A549 (cell line): ENCODE measurements around the gene DNAJB12. TPM values are rescaled to one million over a fixed set of nuclear protein-coding genes. Genes with fewer than 3 reads are reported as not detected.

ENCODE experiments used
- ATAC-seq, 2 experiments: fragments of 200-7000 bp in 1 of 2; fragments of >200 bp in 1 of 2; cut with Nextera tagmentation in 1 of 2; cut with Tn5 transposase in 1 of 2; 3 replicates each; pipeline versions ENCODE4 v1.8.0 to v1.9.1; 2018 to 2020; ENCODE audit warnings: mild to moderate bottlenecking in 1 of 2, moderate library complexity in 1 of 2
- CTCF ChIA-PET: fragments of 300-600 bp; sonication (Branson Sonifier 250); formaldehyde crosslinking; extraction: SDS; loops from one replicate; lab custom pipeline; 2021; ENCODE audit warnings: antibody characterized with exemption, inconsistent platforms; lab: Yijun Ruan, JAX
- POLR2A ChIA-PET: fragments of 350-600 bp; formaldehyde crosslinking; extraction: SDS; loops from one replicate; lab custom pipeline; 2021; ENCODE audit warnings: antibody characterized with exemption, inconsistent platforms; lab: Yijun Ruan, JAX
- DNase-seq, 2 experiments: peaks; one replicate each; pipeline versions ENCODE4 v3.0.0 to v3.0.0-alpha.2; 2011 to 2016; ENCODE audit warnings: low read depth in 1 of 2, low spot score in 1 of 2
- FAIRE-seq: peaks from 2 replicates; lab custom pipeline; 2011; peaks lifted over from hg19 to GRCh38; lab: Jason Lieb, UNC
- H3K27ac ChIP-seq, 2 experiments: fragments of >200 bp; sonication (Bioruptor Twin); formaldehyde crosslinking; 3 replicates each; pipeline ENCODE4 v1.5.1; 2016 to 2017
- H3K4me1 ChIP-seq: fragments of >200 bp; sonication (Bioruptor Twin); formaldehyde crosslinking; 3 replicates; pipeline ENCODE4 v1.6.1; 2016
- H3K4me2 ChIP-seq: fragments of >200 bp; sonication (Bioruptor Twin); formaldehyde crosslinking; 3 replicates; pipeline ENCODE4 v1.6.1; 2016
- H3K4me3 ChIP-seq: fragments of >200 bp; sonication (Bioruptor Twin); formaldehyde crosslinking; 3 replicates; pipeline ENCODE4 v1.5.1; 2016
- H3K9me3 ChIP-seq: fragments of >200 bp; sonication (Bioruptor Twin); formaldehyde crosslinking; 3 replicates; pipeline ENCODE4 v1.6.1; 2016
- BHLHE40 ChIP-seq: IDR thresholded peaks from 2 replicates; pipeline ENCODE4 v1.6.1; 2012; ENCODE audit warnings: low read depth, low read length, inconsistent platforms
- CBX2 ChIP-seq: fragments of 200-600 bp; sonication (generic); IDR thresholded peaks from 2 replicates; pipeline ENCODE4 v1.6.1; 2016; ENCODE audit warnings: low read depth, mild to moderate bottlenecking, borderline replicate concordance
- CEBPB ChIP-seq, 2 experiments: fragments of >200 bp in 1 of 2; sonication (Bioruptor Twin) in 1 of 2; formaldehyde crosslinking in 1 of 2; IDR thresholded peaks; 2 replicates each; pipeline ENCODE4 v1.6.1; 2012 to 2016
- CHD2 ChIP-seq: fragments of 150-350 bp; IDR thresholded peaks from 2 replicates; pipeline ENCODE4 v1.6.1; 2014; ENCODE audit warnings: low read length; ENCODE audit not compliant: partially characterized antibody
- CHD4 ChIP-seq: fragments of 200-600 bp; sonication (generic); IDR thresholded peaks from 2 replicates; pipeline ENCODE4 v1.6.1; 2016; ENCODE audit warnings: antibody characterized with exemption, mild to moderate bottlenecking, borderline replicate concordance
- EHF ChIP-seq: fragments of 250-450 bp; sonication (Bioruptor Pico); IDR thresholded peaks from 2 replicates; pipeline ENCODE4 v1.5.0; 2020; ENCODE audit warnings: mild to moderate bottlenecking
- EP300 ChIP-seq, 2 experiments: fragments of >200 bp; sonication (Bioruptor Twin); formaldehyde crosslinking; IDR thresholded peaks; 2 replicates in 1 of 2; 3 replicates in 1 of 2; pipeline ENCODE4 v1.6.1; 2016 to 2017
- FOSB ChIP-seq: fragments of 250-450 bp; sonication (Bioruptor Pico); IDR thresholded peaks from 2 replicates; pipeline ENCODE4 v1.5.0; 2020; ENCODE audit warnings: mild to moderate bottlenecking, moderate library complexity
- FOSL2 ChIP-seq, 2 experiments: fragments of 450-650 bp in 1 of 2; fragments of >200 bp in 1 of 2; sonication (Bioruptor Twin) in 1 of 2; formaldehyde crosslinking; IDR thresholded peaks; 2 replicates each; pipeline versions ENCODE4 v1.5.0 to v1.6.1; 2016 to 2020; ENCODE audit warnings: mild to moderate bottlenecking in 1 of 2, moderate library complexity in 1 of 2
- FOXS1 ChIP-seq: fragments of 250-450 bp; sonication (Bioruptor Pico); IDR thresholded peaks from 2 replicates; pipeline ENCODE4 v1.5.0; 2020; ENCODE audit warnings: mild to moderate bottlenecking, moderate library complexity
- GATA3 ChIP-seq: IDR thresholded peaks from 2 replicates; pipeline ENCODE4 v1.6.1; 2012; ENCODE audit warnings: borderline replicate concordance
- HDAC2 ChIP-seq: fragments of 200-600 bp; sonication (generic); IDR thresholded peaks from 2 replicates; pipeline ENCODE4 v1.6.1; 2016
- HEYL ChIP-seq: fragments of 250-450 bp; sonication (Bioruptor Pico); IDR thresholded peaks from 2 replicates; pipeline ENCODE4 v1.8.0; 2021; ENCODE audit warnings: mild to moderate bottlenecking, moderate library complexity
- HOXA7 ChIP-seq: fragments of 250-450 bp; sonication (Bioruptor Pico); IDR thresholded peaks from 2 replicates; pipeline ENCODE4 v1.5.0; 2020; ENCODE audit warnings: mild to moderate bottlenecking, moderate library complexity
- HOXB5 ChIP-seq: fragments of 250-450 bp; sonication (Bioruptor Pico); IDR thresholded peaks from 2 replicates; pipeline ENCODE4 v1.5.0; 2020; ENCODE audit warnings: mild to moderate bottlenecking, moderate library complexity
- JUN ChIP-seq, 2 experiments: fragments of >200 bp; sonication (Bioruptor Twin); formaldehyde crosslinking; IDR thresholded peaks; 2 replicates in 1 of 2; 3 replicates in 1 of 2; pipeline ENCODE4 v1.6.1; 2016 to 2017
- KDM1A ChIP-seq: fragments of 200-600 bp; sonication (generic); IDR thresholded peaks from 2 replicates; pipeline ENCODE4 v1.6.1; 2016; ENCODE audit warnings: low read depth, mild to moderate bottlenecking
- KDM5A ChIP-seq: fragments of 200-600 bp; sonication (generic); IDR thresholded peaks from 2 replicates; pipeline ENCODE4 v1.6.1; 2016; ENCODE audit warnings: antibody characterized with exemption, mild to moderate bottlenecking
- MAFK ChIP-seq: fragments of 450-650 bp; IDR thresholded peaks from 2 replicates; pipeline ENCODE4 v1.6.1; 2014; ENCODE audit not compliant: partially characterized antibody
- MAZ ChIP-seq: fragments of 150-350 bp; IDR thresholded peaks from 2 replicates; pipeline ENCODE4 v1.6.1; 2014; ENCODE audit warnings: antibody characterized with exemption, low read depth, low read length, borderline replicate concordance
- PHF8 ChIP-seq: fragments of 200-600 bp; sonication (generic); IDR thresholded peaks from 2 replicates; pipeline ENCODE4 v1.6.1; 2016; ENCODE audit warnings: low read depth, mild to moderate bottlenecking, antibody characterized with exemption, moderate library complexity, borderline replicate concordance
- POLR2A ChIP-seq: IDR thresholded peaks from 2 replicates; pipeline ENCODE4 v1.6.1; 2012; ENCODE audit warnings: mild to moderate bottlenecking, low read length
- RAD21 ChIP-seq, 2 experiments: fragments of >200 bp in 1 of 2; sonication (Bioruptor Twin) in 1 of 2; formaldehyde crosslinking in 1 of 2; IDR thresholded peaks in 1 of 2; conservative IDR thresholded peaks in 1 of 2; 2 replicates in 1 of 2; 3 replicates in 1 of 2; pipeline ENCODE4 v1.6.1; 2012 to 2018; ENCODE audit warnings: inconsistent platforms in 1 of 2
- RARB ChIP-seq: fragments of 250-450 bp; sonication (Bioruptor Pico); IDR thresholded peaks from 2 replicates; pipeline ENCODE4 v1.8.0; 2021; ENCODE audit warnings: mild to moderate bottlenecking, moderate library complexity
- RCOR1 ChIP-seq: fragments of 150-350 bp; IDR thresholded peaks from 2 replicates; pipeline ENCODE4 v1.6.1; 2014; ENCODE audit warnings: antibody characterized with exemption, low read length, low read depth
- SMC3 ChIP-seq: fragments of >200 bp; sonication (Bioruptor Twin); formaldehyde crosslinking; IDR thresholded peaks from 3 replicates; pipeline ENCODE4 v1.6.1; 2018; ENCODE audit warnings: inconsistent platforms
- TFCP2L1 ChIP-seq: fragments of 250-450 bp; sonication (Bioruptor Pico); IDR thresholded peaks from 2 replicates; pipeline ENCODE4 v1.5.0; 2021; ENCODE audit warnings: mild to moderate bottlenecking
- WGBS: methylation state at CpG from one replicate; pipeline ENCODE4 v1.1.6; 2017; ENCODE audit errors: missing lambda C conversion rate; 5-methylcytosine and 5-hydroxymethylcytosine counted together
- polyA plus RNA-seq, 4 experiments: library from polyadenylated mRNA; depleted of rRNA in 3 of 4; stranded (reverse); fragments of >200 nt; fragmentation: RNase III in 1 of 4; extraction: RNeasy Plus Mini Kit Qiagen cat#74134 plus additional on column Dnase treatment in 1 of 4; gene quantifications; 2 replicates in 3 of 4; 3 replicates in 1 of 4; pipeline ENCODE4 v1.2.3, GENCODE V29; 2011 to 2017
- TF ChIP-seq, protein P1 (sequence below): fragments of >200 bp; sonication (Bioruptor Twin); formaldehyde crosslinking; IDR thresholded peaks from 2 replicates; pipeline ENCODE4 v1.6.1; 2016
- TF ChIP-seq, protein P2 (sequence below): fragments of 250-450 bp; sonication (Bioruptor Pico); IDR thresholded peaks from 2 replicates; pipeline ENCODE4 v1.5.0; 2020; ENCODE audit warnings: low read depth, mild to moderate bottlenecking, moderate library complexity
- TF ChIP-seq, protein P3 (sequence below): IDR thresholded peaks from 2 replicates; pipeline ENCODE4 v1.6.1; 2012
- TF ChIP-seq, protein P4 (sequence below): fragments of 150-350 bp; IDR thresholded peaks from 2 replicates; pipeline ENCODE4 v1.6.1; 2014; ENCODE audit warnings: low read depth, mild to moderate bottlenecking, low read length
- TF ChIP-seq, protein P5 (sequence below): IDR thresholded peaks from 2 replicates; pipeline ENCODE4 v1.6.1; 2012; ENCODE audit warnings: low read depth, borderline replicate concordance
- TF ChIP-seq, protein P6 (sequence below): fragments of 250-450 bp; sonication (Bioruptor Pico); IDR thresholded peaks from 2 replicates; pipeline ENCODE4 v1.5.0; 2021; ENCODE audit warnings: mild to moderate bottlenecking, moderate library complexity, borderline replicate concordance
- TF ChIP-seq, protein P7 (sequence below): IDR thresholded peaks from 2 replicates; pipeline ENCODE4 v1.6.1; 2012

The DNAJB12 gene
- polyA plus RNA-seq, 2 of the 4 experiments (the other 2 are of a cell fraction) = 21.5 to 26.7 TPM

DNA sequence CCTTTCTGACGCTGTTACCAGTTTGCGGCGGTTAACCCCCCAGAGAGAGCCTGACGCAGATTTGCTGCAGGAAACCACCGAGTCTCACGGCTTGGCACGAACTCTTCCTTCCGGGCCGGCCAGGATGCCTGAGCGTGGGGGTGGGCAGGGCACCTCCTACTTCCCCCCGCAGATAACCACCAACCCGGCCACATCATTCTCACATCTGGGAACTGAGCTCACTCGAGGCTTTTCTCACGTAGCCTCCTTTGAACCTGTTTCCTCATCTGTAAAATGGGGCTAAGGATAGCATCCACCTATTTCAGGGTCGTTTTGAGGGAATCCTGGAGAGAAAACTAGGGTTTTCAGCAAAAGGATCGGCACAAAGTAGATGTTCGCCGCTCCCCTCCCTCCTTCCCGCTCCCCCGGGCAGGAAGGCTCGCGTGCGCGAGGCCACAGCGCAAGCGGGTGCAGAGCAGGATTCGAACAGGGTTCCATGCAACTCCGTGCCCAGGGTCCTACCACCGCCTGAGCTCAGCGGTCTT, 57.4 kb downstream of the DNAJB12 start:
- Histone ChIP-seq H3K27ac (peak overlapping the region; percentile 98 to 100), H3K4me3 (peak overlapping the region; percentile 55), H3K4me2 (peak overlapping the region; percentile 94), H3K9me3 (no peaks in the 10 kb centered on the region), H3K4me1 (peaks cover 49% of the 10 kb centered on the region)
- FAIRE-seq = no peak
- CTCF ChIA-PET = interaction anchor here (0.6 to 3.9 kb wide), 7 partner anchors 11 to 75 kb away, joined by 3 to 15 read pairs (median 4); no protein-coding TSS in a partner anchor
- POLR2A ChIA-PET = interaction anchor here (0.6 to 4.8 kb wide), 17 partner anchors 10 to 155 kb away, joined by 3 to 126 read pairs (median 6); partner anchors contain the start of genes ANAPC16, ASCC1 and DDIT4
- DNase-seq = peak in 1 of 2 experiments; percentile 96
- 2% methylated on average over 22 of the region's 30 CpGs for WGBS
- peak; percentile 63 to 72 for ATAC-seq
- peak; percentile 62; the same call in 1 of the 2 replicates for TF ChIP-seq CHD4
- peak; percentile 77; the same call in 1 of the 2 replicates for TF ChIP-seq HOXA7
- TF ChIP-seq RAD21 (conservative IDR thresholded peaks at IDR 0.05 in 1 of 2, IDR thresholded peaks at IDR 0.05 in 1 of 2) = peak; percentile 5 to 32; a peak in 2 of 5 replicates
- TF ChIP-seq, protein P1, sequence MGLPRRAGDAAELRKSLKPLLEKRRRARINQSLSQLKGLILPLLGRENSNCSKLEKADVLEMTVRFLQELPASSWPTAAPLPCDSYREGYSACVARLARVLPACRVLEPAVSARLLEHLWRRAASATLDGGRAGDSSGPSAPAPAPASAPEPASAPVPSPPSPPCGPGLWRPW = 0 out of 2 replicates have a peak, but pooled peaks have one; percentile 14
- TF ChIP-seq CBX2 = no peak
- no peak; a peak in 1 of 4 replicates for TF ChIP-seq CEBPB (IDR thresholded peaks at IDR 0.05)
- TF ChIP-seq, protein P2, sequence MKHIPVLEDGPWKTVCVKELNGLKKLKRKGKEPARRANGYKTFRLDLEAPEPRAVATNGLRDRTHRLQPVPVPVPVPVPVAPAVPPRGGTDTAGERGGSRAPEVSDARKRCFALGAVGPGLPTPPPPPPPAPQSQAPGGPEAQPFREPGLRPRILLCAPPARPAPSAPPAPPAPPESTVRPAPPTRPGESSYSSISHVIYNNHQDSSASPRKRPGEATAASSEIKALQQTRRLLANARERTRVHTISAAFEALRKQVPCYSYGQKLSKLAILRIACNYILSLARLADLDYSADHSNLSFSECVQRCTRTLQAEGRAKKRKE (CRISPR knock-in tag) = peak; percentile 79
- TF ChIP-seq CHD2 = peak; percentile 36
- peak; percentile 83 for TF ChIP-seq EHF (CRISPR knock-in tag)
- peak; percentile 93 to 97; a peak in 4 of 5 replicates for TF ChIP-seq JUN (IDR thresholded peaks at IDR 0.05)
- TF ChIP-seq KDM1A = peak; percentile 95
- TF ChIP-seq PHF8 = 0 out of 2 replicates have a peak, but pooled peaks have one; percentile 32
- TF ChIP-seq, protein P3, sequence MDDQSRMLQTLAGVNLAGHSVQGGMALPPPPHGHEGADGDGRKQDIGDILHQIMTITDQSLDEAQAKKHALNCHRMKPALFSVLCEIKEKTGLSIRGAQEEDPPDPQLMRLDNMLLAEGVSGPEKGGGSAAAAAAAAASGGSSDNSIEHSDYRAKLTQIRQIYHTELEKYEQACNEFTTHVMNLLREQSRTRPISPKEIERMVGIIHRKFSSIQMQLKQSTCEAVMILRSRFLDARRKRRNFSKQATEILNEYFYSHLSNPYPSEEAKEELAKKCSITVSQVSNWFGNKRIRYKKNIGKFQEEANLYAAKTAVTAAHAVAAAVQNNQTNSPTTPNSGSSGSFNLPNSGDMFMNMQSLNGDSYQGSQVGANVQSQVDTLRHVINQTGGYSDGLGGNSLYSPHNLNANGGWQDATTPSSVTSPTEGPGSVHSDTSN = peak; percentile 44; the same call in 1 of the 2 replicates
- TF ChIP-seq SMC3 = peak; percentile 42
- TF ChIP-seq BHLHE40 = no peak
- peak; percentile 78; the same call in 1 of the 2 replicates for TF ChIP-seq TFCP2L1 (CRISPR knock-in tag)
- peak; percentile 61; the same call in 1 of the 2 replicates for TF ChIP-seq FOXS1 (CRISPR knock-in tag)
- 0 out of 2 replicates have a peak, but pooled peaks have one; percentile 49 for TF ChIP-seq RCOR1
- peak; percentile 36 for TF ChIP-seq POLR2A
- TF ChIP-seq RARB (CRISPR knock-in tag) = peak; percentile 91; the same call in 1 of the 2 replicates
- no peak for TF ChIP-seq MAFK
- TF ChIP-seq EP300 (IDR thresholded peaks at IDR 0.05) = peak; percentile 93 to 97; a peak in 4 of 5 replicates
- peak; percentile 89 for TF ChIP-seq FOSB (CRISPR knock-in tag)
- no peak for TF ChIP-seq HEYL
- TF ChIP-seq, protein P4, sequence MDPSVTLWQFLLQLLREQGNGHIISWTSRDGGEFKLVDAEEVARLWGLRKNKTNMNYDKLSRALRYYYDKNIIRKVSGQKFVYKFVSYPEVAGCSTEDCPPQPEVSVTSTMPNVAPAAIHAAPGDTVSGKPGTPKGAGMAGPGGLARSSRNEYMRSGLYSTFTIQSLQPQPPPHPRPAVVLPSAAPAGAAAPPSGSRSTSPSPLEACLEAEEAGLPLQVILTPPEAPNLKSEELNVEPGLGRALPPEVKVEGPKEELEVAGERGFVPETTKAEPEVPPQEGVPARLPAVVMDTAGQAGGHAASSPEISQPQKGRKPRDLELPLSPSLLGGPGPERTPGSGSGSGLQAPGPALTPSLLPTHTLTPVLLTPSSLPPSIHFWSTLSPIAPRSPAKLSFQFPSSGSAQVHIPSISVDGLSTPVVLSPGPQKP = no peak
- TF ChIP-seq KDM5A = no peak
- 0 out of 2 replicates have a peak, but pooled peaks have one; percentile 19 for TF ChIP-seq FOSL2 (IDR thresholded peaks at IDR 0.05)
- peak; percentile 64 for TF ChIP-seq FOSL2 (CRISPR knock-in tag; IDR thresholded peaks at IDR 0.05)
- TF ChIP-seq GATA3 = peak; percentile 78
- TF ChIP-seq, protein P5, sequence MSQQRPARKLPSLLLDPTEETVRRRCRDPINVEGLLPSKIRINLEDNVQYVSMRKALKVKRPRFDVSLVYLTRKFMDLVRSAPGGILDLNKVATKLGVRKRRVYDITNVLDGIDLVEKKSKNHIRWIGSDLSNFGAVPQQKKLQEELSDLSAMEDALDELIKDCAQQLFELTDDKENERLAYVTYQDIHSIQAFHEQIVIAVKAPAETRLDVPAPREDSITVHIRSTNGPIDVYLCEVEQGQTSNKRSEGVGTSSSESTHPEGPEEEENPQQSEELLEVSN = peak; percentile 84
- TF ChIP-seq HDAC2 = peak; percentile 72
- TF ChIP-seq MAZ = peak; percentile 34; the same call in 1 of the 2 replicates
- peak; percentile 78 for TF ChIP-seq HOXB5 (CRISPR knock-in tag)
- TF ChIP-seq, protein P6, sequence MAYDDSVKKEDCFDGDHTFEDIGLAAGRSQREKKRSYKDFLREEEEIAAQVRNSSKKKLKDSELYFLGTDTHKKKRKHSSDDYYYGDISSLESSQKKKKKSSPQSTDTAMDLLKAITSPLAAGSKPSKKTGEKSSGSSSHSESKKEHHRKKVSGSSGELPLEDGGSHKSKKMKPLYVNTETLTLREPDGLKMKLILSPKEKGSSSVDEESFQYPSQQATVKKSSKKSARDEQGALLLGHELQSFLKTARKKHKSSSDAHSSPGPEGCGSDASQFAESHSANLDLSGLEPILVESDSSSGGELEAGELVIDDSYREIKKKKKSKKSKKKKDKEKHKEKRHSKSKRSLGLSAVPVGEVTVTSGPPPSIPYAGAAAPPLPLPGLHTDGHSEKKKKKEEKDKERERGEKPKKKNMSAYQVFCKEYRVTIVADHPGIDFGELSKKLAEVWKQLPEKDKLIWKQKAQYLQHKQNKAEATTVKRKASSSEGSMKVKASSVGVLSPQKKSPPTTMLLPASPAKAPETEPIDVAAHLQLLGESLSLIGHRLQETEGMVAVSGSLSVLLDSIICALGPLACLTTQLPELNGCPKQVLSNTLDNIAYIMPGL (CRISPR knock-in tag) = peak; percentile 92
- TF ChIP-seq, protein P7, sequence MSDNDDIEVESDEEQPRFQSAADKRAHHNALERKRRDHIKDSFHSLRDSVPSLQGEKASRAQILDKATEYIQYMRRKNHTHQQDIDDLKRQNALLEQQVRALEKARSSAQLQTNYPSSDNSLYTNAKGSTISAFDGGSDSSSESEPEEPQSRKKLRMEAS = peak; percentile 84
